ENCODE data around the gene SPACA7. TPM values are rescaled to one million over a fixed set of nuclear protein-coding genes. Genes with fewer than 3 reads are reported as not detected.
"Not testable (repeated sequence)": the region's sequence is repeated elsewhere in the genome, so short reads cannot be mapped to it uniquely, and the experiment has no call there.

Gene SPACA7
- total RNA-seq, 1 experiment from 2014 or later: not detected

- in situ Hi-C loops (cut with HindIII; ENCODE audit: low pct_unique_long_range_greater_than_20kb, low sequenced_read_pairs): no loop called here
- DNase-seq (ENCODE audit: low read depth, low spot score): no peak
These were observed 16.6 kb downstream of the SPACA7 start for GRCh38 chr13:112392719-112393118.

GRCh38 chr13:112395022-112395421 is 18.9 kb downstream of the SPACA7 start:
- DNase-seq (ENCODE audit: low read depth, low spot score); in situ Hi-C loops (cut with HindIII; ENCODE audit: low pct_unique_long_range_greater_than_20kb, low sequenced_read_pairs): not testable (repeated sequence)

GRCh38 chr13:112395941-112396340 is 19.8 kb downstream of the SPACA7 start:
- DNase-seq (ENCODE audit: low read depth, low spot score); in situ Hi-C loops (cut with HindIII; ENCODE audit: low pct_unique_long_range_greater_than_20kb, low sequenced_read_pairs): not testable (repeated sequence)

GRCh38 chr13:112397108-112397507 is 21.0 kb downstream of the SPACA7 start:
- in situ Hi-C loops (cut with HindIII; ENCODE audit: low pct_unique_long_range_greater_than_20kb, low sequenced_read_pairs): no loop called here
- DNase-seq (ENCODE audit: low read depth, low spot score): no peak

- in situ Hi-C loops (cut with HindIII; ENCODE audit: low pct_unique_long_range_greater_than_20kb, low sequenced_read_pairs); DNase-seq (ENCODE audit: low read depth, low spot score): not testable (repeated sequence)
These were observed 22.2 kb downstream of the SPACA7 start for GRCh38 chr13:112398347-112398746.

GRCh38 chr13:112409828-112410227 is 33.7 kb downstream of the SPACA7 start:
- in situ Hi-C loops (cut with HindIII; ENCODE audit: low pct_unique_long_range_greater_than_20kb, low sequenced_read_pairs); DNase-seq (ENCODE audit: low read depth, low spot score): not testable (repeated sequence)

- no peak for DNase-seq (ENCODE audit: low read depth, low spot score)
- in situ Hi-C loops (cut with HindIII; ENCODE audit: low pct_unique_long_range_greater_than_20kb, low sequenced_read_pairs): no loop called here
These were observed 40.5 kb downstream of the SPACA7 start for GRCh38 chr13:112416647-112417046.

GRCh38 chr13:112417079-112417478 is 40.9 kb downstream of the SPACA7 start:
- in situ Hi-C loops (cut with HindIII; ENCODE audit: low pct_unique_long_range_greater_than_20kb, low sequenced_read_pairs): no loop called here
- DNase-seq (ENCODE audit: low read depth, low spot score): no peak

- DNase-seq (ENCODE audit: low read depth, low spot score): no peak
- in situ Hi-C loops (cut with HindIII; ENCODE audit: low pct_unique_long_range_greater_than_20kb, low sequenced_read_pairs): no loop called here
These were observed 47.9 kb downstream of the SPACA7 start for GRCh38 chr13:112424098-112424497.

- in situ Hi-C loops (cut with HindIII; ENCODE audit: low pct_unique_long_range_greater_than_20kb, low sequenced_read_pairs): no loop called here
- DNase-seq (ENCODE audit: low read depth, low spot score): no peak
These were observed 52.5 kb downstream of the SPACA7 start for GRCh38 chr13:112428704-112429103.

- in situ Hi-C loops (cut with HindIII; ENCODE audit: low pct_unique_long_range_greater_than_20kb, low sequenced_read_pairs): no loop called here
- DNase-seq (ENCODE audit: low read depth, low spot score): no peak
These were observed 55.6 kb downstream of the SPACA7 start for GRCh38 chr13:112431734-112432133.

- DNase-seq (ENCODE audit: low read depth, low spot score); in situ Hi-C loops (cut with HindIII; ENCODE audit: low pct_unique_long_range_greater_than_20kb, low sequenced_read_pairs): not testable (repeated sequence)
These were observed 56.6 kb downstream of the SPACA7 start for GRCh38 chr13:112432734-112433133.

- DNase-seq (ENCODE audit: low read depth, low spot score); in situ Hi-C loops (cut with HindIII; ENCODE audit: low pct_unique_long_range_greater_than_20kb, low sequenced_read_pairs): not testable (repeated sequence)
These were observed 57.4 kb downstream of the SPACA7 start for GRCh38 chr13:112433517-112433916.

- no peak for DNase-seq (ENCODE audit: low read depth, low spot score)
- in situ Hi-C loops (cut with HindIII; ENCODE audit: low pct_unique_long_range_greater_than_20kb, low sequenced_read_pairs): no loop called here
These were observed 57.9 kb downstream of the SPACA7 start for GRCh38 chr13:112434032-112434431.

- no peak for DNase-seq (ENCODE audit: low read depth, low spot score)
- in situ Hi-C loops (cut with HindIII; ENCODE audit: low pct_unique_long_range_greater_than_20kb, low sequenced_read_pairs): no loop called here
These were observed 58.9 kb downstream of the SPACA7 start for GRCh38 chr13:112434937-112435523.

GRCh38 chr13:112435973-112436372 is 59.8 kb downstream of the SPACA7 start:
- in situ Hi-C loops (cut with HindIII; ENCODE audit: low pct_unique_long_range_greater_than_20kb, low sequenced_read_pairs): no loop called here
- no peak for DNase-seq (ENCODE audit: low read depth, low spot score)

- no peak for DNase-seq (ENCODE audit: low read depth, low spot score)
- in situ Hi-C loops (cut with HindIII; ENCODE audit: low pct_unique_long_range_greater_than_20kb, low sequenced_read_pairs): no loop called here
These were observed 61.9 kb downstream of the SPACA7 start for GRCh38 chr13:112438094-112438493.

- in situ Hi-C loops (cut with HindIII; ENCODE audit: low pct_unique_long_range_greater_than_20kb, low sequenced_read_pairs): no loop called here
These were observed 62.4 kb downstream of the SPACA7 start for GRCh38 chr13:112438515-112438914.

GRCh38 chr13:112441226-112441625 is 65.1 kb downstream of the SPACA7 start:
- in situ Hi-C loops (cut with HindIII; ENCODE audit: low pct_unique_long_range_greater_than_20kb, low sequenced_read_pairs): no loop called here

More at GRCh38 chr13:112438515-112438914, 62.4 kb downstream of the SPACA7 start:
- no peak for DNase-seq (ENCODE audit: low read depth, low spot score)

More at GRCh38 chr13:112441226-112441625, 65.1 kb downstream of the SPACA7 start:
- no peak for DNase-seq (ENCODE audit: low read depth, low spot score)
